HG02623 (cell line): ENCODE measurements around the gene NDNF.

Source experiments
- ATAC-seq: cut with Tn5 transposase; IDR thresholded peaks from one replicate; pipeline ENCODE4 v1.9.1; 2021; ENCODE audit warnings: moderate library complexity; ENCODE audit not compliant: unreplicated experiment

NDNF gene

GRCh38 chr4:121018543-121018942, 53.8 kb downstream of the NDNF start:
- ATAC-seq = no peak

- ATAC-seq = no peak
Observed at GRCh38 chr4:121016611-121017010, 55.7 kb downstream of the NDNF start.

- no peak for ATAC-seq
Observed at GRCh38 chr4:121015421-121015820, 56.9 kb downstream of the NDNF start.

GRCh38 chr4:121014544-121014943, 57.8 kb downstream of the NDNF start:
- no peak for ATAC-seq

GRCh38 chr4:121011780-121012340, 60.5 kb downstream of the NDNF start:
- no peak for ATAC-seq

GRCh38 chr4:121011138-121011537, 61.2 kb downstream of the NDNF start:
- ATAC-seq = no peak

- no peak for ATAC-seq
Observed at GRCh38 chr4:121009578-121010478, 62.5 kb downstream of the NDNF start.

- ATAC-seq = no peak
Observed at GRCh38 chr4:121007660-121008059, 64.7 kb downstream of the NDNF start.

- ATAC-seq = no peak
Observed at GRCh38 chr4:121003863-121004262, 68.5 kb downstream of the NDNF start.

GRCh38 chr4:120995266-120996010, 76.9 kb downstream of the NDNF start:
- ATAC-seq = no peak

- ATAC-seq = no peak
Observed at GRCh38 chr4:120994521-120994920, 77.8 kb downstream of the NDNF start.

GRCh38 chr4:120991885-120992284, 80.5 kb downstream of the NDNF start:
- ATAC-seq = no peak

- ATAC-seq = no peak
Observed at GRCh38 chr4:120990246-120990645, 82.1 kb downstream of the NDNF start.
